HG03175 (cell line): Measurements from ENCODE around the gene GAS2L3.
"Not testable (repeated sequence)": the region's sequence is repeated elsewhere in the genome, so short reads cannot be mapped to it uniquely, and the experiment has no call there.

ENCODE experiments used
- ATAC-seq: cut with Tn5 transposase; IDR thresholded peaks from one replicate; pipeline ENCODE4 v1.9.1; 2021; ENCODE audit warnings: mild to moderate bottlenecking, moderate library complexity; ENCODE audit not compliant: unreplicated experiment

Gene GAS2L3

GRCh38 chr12:100574187-100575074 is 947 bp downstream of the GAS2L3 start:
- peak; percentile 2 for ATAC-seq

- no peak for ATAC-seq
Observed at GRCh38 chr12:100576331-100577036, 3.0 kb downstream of the GAS2L3 start.

DNA sequence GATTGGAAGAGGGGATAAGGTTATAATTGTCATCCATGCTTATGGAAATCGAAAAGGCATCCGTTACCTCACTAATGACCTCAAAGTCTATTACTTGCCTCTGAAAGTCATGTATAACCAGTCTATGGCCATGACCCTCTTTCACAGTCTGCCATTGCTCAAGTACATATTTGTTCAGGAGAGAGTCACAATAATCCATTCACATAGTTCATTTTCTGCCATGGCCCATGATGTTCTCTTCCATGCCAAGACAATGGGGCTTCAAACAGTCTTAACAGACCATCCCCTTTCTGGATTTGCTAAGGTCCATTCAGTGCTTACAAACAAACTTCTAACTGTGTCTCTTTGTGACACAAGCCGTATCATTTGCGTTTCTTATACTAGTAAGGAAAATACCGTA is 5.4 kb downstream of the GAS2L3 start:
- no peak for ATAC-seq

GRCh38 chr12:100579844-100580243 is 6.4 kb downstream of the GAS2L3 start:
- no peak for ATAC-seq

DNA sequence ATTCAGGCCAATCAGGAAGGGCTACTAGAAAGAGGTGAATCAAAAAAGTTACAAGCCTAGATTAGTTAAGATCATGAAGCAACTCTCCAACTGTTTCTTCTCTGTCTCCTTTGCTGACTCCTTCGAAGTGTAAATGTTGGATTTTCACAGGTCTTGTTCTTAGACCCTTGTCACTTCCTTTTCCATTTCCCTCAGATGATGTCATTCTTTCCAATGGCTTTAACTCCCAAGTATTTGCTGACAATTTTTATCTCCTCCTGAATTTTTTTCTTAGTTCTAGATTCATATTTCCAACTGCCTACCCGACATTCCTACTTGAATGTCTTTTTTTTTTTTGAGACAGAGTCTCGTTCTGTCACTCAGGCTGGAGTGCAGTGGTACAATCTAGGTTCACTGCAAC is 10.8 kb downstream of the GAS2L3 start:
- no peak for ATAC-seq

DNA sequence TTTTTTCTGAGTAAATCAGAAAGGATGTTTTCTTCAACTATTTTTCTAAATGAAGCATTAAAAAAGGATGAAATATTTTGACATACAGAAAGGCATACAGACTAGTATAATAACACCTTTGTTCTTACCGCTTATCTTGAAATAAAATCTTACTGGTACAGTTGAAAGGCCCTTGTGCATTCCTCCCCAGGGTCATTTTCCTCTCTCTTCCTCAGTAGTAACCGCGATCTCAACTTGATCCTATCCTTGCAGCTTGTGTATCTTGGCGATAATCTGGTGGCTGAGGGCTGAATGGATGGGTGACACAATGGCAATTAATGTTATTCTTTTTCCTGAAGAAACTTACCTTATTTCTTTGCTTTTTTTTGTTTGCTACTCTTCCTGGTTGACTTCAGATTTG is 18.5 kb downstream of the GAS2L3 start:
- no peak for ATAC-seq

DNA sequence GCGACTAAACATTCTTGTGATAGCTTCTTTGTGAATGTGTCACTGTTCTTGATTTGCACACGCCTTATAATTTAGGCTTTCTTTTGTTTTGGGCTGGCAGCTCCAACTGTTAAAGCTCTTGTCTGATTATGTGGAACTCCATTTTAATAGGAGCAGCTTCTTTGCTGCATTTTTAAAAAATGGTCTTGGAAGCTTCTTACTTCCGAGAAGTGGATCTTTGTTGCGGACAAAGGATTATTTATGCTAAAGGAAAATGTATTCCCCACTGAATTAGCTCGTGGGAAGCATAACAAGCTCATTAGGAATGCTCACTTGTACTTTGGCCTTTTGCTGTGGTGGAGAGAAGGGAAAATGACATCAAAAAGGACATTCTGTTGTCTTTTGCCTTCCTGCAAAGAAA is 20.0 kb downstream of the GAS2L3 start:
- ATAC-seq, result no peak

DNA sequence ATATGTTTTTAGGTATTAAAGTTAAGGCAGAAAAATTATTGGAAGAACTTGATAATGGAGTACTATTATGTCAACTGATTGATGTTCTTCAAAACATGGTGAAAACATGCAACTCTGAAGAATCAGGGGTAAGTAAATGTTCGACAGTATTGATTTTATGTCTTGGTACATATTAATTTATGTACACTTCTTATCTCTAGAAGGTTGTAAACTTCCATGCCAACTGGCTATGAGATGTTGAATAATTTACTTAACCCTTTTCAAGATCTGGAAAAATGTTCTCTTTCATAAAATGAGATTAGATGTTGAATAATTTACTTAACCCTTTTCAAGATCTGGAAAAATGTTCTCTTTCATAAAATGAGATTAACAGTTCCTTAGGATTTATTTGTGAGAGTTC is 28.1 kb downstream of the GAS2L3 start:
- ATAC-seq, result no peak

GRCh38 chr12:100602997-100603396 is 29.5 kb downstream of the GAS2L3 start:
- ATAC-seq, result not testable (repeated sequence)

GRCh38 chr12:100608776-100609175 is 35.3 kb downstream of the GAS2L3 start:
- no peak for ATAC-seq

DNA sequence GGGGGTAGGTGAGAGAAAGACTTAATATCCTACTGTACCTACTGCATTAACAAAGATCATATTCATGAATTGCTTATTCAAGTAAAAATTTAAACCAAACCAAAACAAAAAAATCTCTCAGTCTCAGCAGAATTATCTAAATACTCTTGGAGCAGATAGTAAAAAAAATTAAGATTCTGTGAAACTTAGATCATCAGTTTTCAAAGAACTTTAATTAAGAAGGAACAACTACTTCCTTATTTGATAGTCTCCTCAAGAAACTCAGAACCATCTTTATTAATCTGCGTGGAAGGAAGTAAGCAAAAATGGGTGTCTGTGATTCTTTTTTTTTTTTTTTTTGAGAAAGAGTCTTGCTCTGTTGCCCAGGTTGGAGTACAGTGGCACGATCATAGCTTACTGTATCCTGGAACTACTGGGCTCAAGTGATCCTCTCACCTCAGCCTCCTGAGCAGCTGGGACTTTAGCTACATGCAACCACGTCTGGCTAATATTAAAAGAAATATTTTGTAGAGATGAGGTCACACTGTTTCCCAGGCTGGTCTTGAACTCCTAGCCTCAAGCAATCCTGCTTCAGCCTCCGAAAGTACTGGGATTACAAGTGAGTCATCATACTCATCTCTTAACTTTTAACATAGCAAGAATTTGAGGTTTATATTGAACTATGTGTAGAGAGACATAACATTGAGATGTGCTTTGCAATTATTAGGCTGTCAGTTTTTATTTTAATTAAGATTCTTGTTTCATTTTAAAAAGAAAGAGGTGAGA is 37.4 kb downstream of the GAS2L3 start:
- no peak for ATAC-seq

- no peak for ATAC-seq
Observed at GRCh38 chr12:100612606-100613005, 39.1 kb downstream of the GAS2L3 start.

DNA sequence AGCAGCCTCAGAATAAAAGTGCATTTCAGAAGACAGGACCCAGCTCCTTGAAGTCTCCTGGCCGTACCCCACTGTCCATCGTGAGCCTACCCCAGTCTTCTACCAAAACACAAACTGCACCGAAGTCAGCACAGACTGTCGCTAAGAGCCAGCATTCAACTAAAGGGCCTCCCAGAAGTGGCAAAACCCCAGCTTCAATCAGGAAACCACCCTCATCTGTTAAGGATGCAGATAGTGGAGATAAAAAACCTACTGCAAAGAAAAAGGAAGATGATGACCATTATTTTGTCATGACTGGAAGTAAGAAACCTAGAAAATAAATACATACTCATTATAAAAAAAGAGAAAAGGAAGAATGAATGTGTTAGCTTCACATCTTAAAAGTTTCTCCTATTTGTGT is 51.1 kb downstream of the GAS2L3 start:
- no peak for ATAC-seq

DNA sequence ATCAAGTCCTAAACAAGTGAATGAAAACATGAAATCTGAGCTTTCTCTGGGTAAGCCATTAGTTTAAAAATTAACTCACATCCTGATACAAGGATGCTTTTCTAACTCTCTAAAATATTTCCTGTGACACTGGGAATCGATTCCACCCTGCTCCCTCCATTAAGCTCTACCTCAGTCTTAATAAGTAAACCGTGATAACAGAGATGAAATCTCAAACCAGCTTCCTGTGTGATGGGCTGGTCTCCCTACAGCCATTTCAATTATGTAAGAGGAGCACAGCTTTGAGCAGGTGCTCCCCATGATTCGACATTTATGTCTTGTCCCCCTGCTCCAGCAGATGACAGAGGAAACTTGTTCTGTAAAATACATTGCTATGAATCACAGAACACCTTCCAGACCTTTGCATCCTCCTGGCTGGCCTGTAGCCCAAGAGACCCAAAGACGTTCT is 59.0 kb downstream of the GAS2L3 start:
- ATAC-seq, result no peak

GRCh38 chr12:100633082-100633785 is 59.8 kb downstream of the GAS2L3 start:
- not testable (repeated sequence) for ATAC-seq

DNA sequence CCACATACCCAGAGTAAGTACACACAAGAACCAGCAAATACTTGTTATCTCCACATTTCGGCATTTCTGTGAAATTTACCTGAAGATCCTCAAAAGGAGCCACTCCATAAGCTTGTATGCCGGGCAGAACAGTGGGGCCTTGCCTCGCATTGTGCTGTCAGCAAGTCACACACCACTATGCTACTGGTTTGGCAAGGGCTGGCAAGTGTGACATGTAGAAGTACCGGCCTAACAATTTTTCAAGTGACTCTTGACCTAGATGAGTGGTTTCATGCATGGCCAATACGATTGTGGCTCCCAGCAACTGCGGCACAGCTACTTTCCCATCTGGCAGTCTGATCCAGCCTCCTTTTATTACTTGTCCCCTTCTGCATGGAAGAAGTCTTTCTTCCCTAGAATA is 69.8 kb downstream of the GAS2L3 start:
- no peak for ATAC-seq

GRCh38 chr12:100646896-100647295 is 73.4 kb downstream of the GAS2L3 start:
- ATAC-seq, result no peak

DNA sequence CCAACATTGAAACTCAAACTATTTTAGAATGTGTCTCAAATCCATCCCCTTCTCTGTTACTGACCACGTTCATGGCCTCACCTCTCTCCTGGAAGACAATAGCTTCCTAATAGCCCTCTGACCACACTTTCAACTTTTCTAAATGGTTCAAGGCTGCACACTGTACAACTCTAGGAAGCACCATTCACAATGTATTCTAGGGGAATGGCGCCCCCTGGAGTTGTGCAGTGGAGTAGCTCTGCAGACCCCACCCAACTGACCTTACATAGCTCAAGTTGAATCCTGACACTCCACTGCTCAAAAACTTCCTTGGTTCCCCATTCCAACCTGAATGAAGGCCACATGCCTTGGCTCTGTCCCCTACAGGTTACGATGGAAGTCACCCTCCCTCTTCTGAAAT is 77.6 kb downstream of the GAS2L3 start:
- no peak for ATAC-seq

DNA sequence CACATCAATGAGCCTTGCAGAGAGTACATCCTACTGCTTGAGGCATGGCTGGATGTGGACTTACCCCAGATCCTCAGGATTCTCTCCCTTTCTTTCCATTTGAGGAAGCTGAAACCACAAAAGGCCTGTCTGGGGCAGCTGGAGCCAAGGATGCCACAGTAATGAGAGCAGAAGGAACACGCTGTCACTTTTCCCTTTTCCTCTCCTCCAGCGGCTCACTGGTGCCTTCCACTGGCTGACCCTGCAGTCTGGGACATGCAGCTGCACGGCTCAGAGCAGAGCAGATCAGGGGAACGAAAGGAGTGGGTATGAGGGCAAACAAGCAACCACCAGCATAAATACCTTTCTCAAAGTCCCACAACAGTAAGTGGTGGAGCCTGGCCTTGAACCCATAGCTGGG is 78.2 kb downstream of the GAS2L3 start:
- ATAC-seq, result no peak

- no peak for ATAC-seq
Observed at GRCh38 chr12:100652488-100652887, 79.0 kb downstream of the GAS2L3 start.

- ATAC-seq, result no peak
Observed at GRCh38 chr12:100656141-100656540, 82.7 kb downstream of the GAS2L3 start.
